SJSA1 (cell line): ENCODE results near the gene GAK. TPM values are rescaled to one million over a fixed set of nuclear protein-coding genes. Genes with fewer than 3 reads are reported as not detected.

Experiments used
- DNase-seq, 2 experiments: peaks; one replicate each; pipeline ENCODE4 v3.0.0-alpha.2; 2015 to 2020; ENCODE audit warnings: low spot score in 2 of 2, low read depth in 1 of 2
- H3K27ac ChIP-seq: fragments of 250-450 bp; sonication (Bioruptor Pico); 2 replicates; pipeline ENCODE4 v1.5.1; 2020; ENCODE audit warnings: mild to moderate bottlenecking, moderate library complexity
- H3K27me3 ChIP-seq: fragments of 250-450 bp; sonication (Bioruptor Pico); replicated peaks from 2 replicates; pipeline ENCODE4 v1.5.1; 2020; ENCODE audit warnings: mild to moderate bottlenecking, moderate library complexity
- H3K36me3 ChIP-seq: fragments of 250-450 bp; sonication (Bioruptor Pico); 2 replicates; pipeline ENCODE4 v1.5.1; 2020; ENCODE audit warnings: mild to moderate bottlenecking
- H3K4me1 ChIP-seq: fragments of 250-450 bp; sonication (Bioruptor Pico); replicated peaks from 2 replicates; pipeline ENCODE4 v1.6.1; 2021; ENCODE audit warnings: mild to moderate bottlenecking
- H3K4me3 ChIP-seq: fragments of 250-450 bp; sonication (Bioruptor Pico); 2 replicates; pipeline ENCODE4 v1.5.1; 2020; ENCODE audit warnings: mild to moderate bottlenecking
- H3K9me3 ChIP-seq: fragments of 250-450 bp; sonication (Bioruptor Pico); replicated peaks from 2 replicates; pipeline ENCODE4 v1.5.1; 2020; ENCODE audit warnings: mild to moderate bottlenecking
- total RNA-seq: library from RNA; depleted of rRNA; stranded (reverse); fragments of >200 nt; shearing (Covaris generic); gene quantifications from 2 replicates; pipeline ENCODE4 v1.2.3, GENCODE V29; 2014

GAK gene
- total RNA-seq, 1 experiment from 2014 or later, result 44.4 TPM

DNA sequence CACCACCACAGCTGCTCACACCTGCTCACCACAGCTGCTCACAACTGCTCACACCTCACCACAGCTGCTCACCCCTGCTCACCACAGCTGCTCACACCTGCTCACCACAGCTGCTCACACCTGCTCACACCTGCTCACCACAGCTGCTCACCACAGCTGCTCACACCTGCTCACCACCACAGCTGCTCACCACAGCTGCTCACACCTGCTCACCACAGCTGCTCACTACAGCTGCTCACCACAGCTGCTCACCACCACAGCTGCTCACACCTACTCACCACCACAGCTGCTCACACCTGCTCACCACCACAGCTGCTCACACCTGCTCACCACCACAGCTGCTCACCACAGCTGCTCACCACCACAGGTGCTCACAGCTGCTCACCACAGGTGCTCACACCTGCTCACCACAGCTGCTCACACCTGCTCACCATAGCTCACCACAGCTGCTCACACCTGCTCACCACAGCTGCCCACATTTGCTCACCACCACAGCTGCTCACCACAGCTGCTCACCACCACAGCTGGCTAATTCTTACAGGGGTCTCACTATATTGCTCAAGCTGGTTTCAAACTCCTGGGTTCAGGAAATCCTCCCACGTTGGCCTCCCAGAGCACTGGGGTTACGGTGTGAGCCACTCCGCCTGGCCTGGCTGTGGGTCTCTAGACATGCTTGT lies 75.8 kb downstream of the GAK start:
- no peaks in the 10 kb centered on the region for H3K9me3 ChIP-seq
- no peaks in the 10 kb centered on the region for H3K4me1 ChIP-seq
- no peaks in the 10 kb centered on the region for H3K36me3 ChIP-seq
- H3K4me3 ChIP-seq, result no peak overlapping the region
- no peak for DNase-seq
- H3K27ac ChIP-seq, result no peak overlapping the region
- no peaks in the 10 kb centered on the region for H3K27me3 ChIP-seq

DNA sequence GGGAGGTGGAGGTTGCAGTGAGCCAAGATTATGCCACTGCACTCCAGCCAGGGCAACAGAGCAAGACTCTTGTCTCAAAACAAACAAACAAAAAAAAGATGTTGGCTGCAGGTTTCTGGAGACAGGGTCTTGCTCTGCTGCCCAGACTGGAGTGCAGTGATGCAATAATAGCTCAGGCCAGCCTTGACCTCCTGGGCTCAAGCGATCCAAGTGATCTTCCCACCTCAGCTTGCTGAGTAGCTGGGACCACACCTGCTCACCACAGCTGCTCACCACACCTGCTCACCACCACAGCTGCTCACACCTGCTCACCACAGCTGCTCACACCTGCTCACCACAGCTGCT lies 76.3 kb downstream of the GAK start:
- Histone ChIP-seq H3K27me3 (no peaks in the 10 kb centered on the region), H3K4me3 (no peak overlapping the region), H3K4me1 (no peaks in the 10 kb centered on the region), H3K27ac (no peak overlapping the region), H3K36me3 (no peaks in the 10 kb centered on the region), H3K9me3 (no peaks in the 10 kb centered on the region)
- DNase-seq, result no peak

DNA sequence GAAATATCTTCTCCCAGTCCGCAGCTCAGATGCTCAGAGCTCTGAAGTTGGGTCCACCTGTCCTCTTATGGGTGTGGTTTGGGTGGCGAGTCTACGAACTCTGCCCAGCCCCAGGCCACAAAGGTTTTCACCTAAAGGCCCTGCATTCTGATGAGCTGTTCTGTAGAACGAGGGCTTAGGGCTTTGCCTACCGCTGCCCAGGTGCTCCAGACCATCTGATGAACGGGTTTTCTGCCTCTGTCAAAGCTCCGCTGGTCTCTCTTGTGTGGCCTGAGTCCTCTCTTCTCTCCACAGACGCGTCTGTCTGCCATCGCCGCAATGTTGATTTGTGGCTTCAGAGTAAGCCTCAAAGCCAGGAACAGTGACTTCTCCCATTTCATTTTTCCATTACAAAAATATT lies 77.8 kb downstream of the GAK start:
- Histone ChIP-seq H3K4me1 (no peaks in the 10 kb centered on the region), H3K27ac (no peak overlapping the region), H3K9me3 (no peaks in the 10 kb centered on the region), H3K36me3 (no peaks in the 10 kb centered on the region), H3K4me3 (no peak overlapping the region), H3K27me3 (no peaks in the 10 kb centered on the region)
- DNase-seq, result no peak

DNA sequence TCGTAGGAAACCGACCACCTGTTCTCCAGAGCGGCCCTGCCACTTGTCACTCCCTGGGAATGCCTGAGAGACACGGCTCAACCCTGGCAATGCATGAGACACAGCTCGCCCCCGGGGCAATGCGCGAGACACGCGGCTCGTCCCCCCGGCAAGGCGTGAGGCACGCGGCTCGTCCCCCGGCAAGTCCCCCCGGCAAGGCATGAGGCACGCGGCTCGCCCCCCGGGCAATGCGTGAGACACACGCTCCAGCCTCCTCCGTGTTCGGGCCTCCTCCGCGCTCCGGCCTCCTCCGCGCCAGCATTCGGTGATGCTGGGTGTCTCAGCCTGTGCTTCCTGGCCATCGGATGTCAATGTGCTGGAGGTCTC lies 78.7 kb downstream of the GAK start:
- no peak for DNase-seq
- Histone ChIP-seq H3K4me1 (no peaks in the 10 kb centered on the region), H3K4me3 (no peak overlapping the region), H3K9me3 (no peaks in the 10 kb centered on the region), H3K27ac (no peak overlapping the region), H3K36me3 (no peaks in the 10 kb centered on the region), H3K27me3 (no peaks in the 10 kb centered on the region)

DNA sequence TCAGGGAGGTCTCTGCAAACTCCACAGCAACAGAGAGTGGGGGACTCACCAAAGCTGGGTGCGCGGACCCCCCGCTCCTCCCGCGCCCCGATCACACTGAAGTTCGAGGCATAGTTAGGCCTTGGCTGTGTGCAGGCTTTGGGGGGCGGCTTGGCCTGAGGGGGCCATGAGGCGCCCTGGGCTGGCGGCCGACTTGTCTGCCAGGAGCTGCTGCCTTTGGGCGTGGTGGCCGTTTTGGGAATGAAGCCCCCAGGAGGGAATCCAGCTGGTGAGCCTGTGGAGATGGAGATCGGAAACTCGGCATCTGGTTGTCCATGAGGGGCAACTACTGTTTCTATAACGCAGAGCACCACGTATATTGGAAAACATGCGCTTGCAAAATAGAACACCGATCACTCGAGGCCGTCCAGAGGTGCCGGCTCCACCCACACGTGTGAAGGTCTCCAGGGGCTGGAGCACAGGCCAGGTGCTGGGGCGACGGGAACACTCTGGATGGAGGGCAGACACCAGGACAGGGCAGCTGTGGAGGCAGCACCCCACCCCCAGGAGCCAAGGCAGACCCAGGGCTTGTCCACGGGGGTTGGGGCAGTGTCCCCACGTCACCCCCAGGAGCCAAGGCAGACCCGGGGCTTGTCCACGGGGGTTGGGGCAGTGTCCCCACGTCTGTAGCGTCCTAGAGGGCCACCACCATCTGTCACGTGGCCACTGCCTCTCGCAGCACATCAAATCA lies 80.2 kb downstream of the GAK start:
- H3K27me3 ChIP-seq, result no peaks in the 10 kb centered on the region
- no peak for DNase-seq
- no peaks in the 10 kb centered on the region for H3K36me3 ChIP-seq
- no peak overlapping the region for H3K27ac ChIP-seq
- H3K4me1 ChIP-seq, result no peaks in the 10 kb centered on the region
- no peak overlapping the region for H3K4me3 ChIP-seq
- H3K9me3 ChIP-seq, result no peaks in the 10 kb centered on the region

DNA sequence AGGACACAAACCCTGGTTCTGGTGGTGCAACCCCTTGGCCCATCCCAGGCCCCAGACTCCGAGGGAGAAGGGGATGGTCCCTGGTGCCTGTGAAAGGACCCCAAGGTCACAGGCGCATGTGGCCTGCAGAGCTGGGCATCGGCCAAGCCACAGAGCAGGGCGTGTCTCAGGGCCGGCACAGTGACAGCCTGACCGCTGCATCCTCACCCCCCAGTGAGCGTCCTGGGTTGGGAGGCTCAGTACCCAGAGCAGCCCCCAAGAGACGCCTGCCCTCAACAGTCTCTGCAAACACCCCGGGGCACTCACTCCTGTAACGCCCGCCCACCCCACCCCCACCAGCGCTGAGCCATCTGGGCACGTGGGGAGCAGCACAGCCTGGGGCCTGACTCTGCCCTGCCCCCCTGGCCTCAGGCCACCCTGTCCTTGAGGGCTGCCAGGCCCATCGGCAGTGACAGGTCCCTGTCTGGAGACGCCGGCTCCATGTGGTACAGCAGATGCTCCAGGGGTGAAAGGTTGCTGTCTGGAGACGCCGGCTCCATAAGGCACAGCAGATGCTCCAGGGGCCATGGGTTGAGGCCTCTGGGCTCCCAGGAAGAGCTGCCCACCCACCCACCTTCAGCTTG lies 81.7 kb downstream of the GAK start:
- Histone ChIP-seq H3K36me3 (no peaks in the 10 kb centered on the region), H3K27ac (no peak overlapping the region), H3K4me3 (no peak overlapping the region), H3K9me3 (no peaks in the 10 kb centered on the region), H3K4me1 (no peaks in the 10 kb centered on the region), H3K27me3 (no peaks in the 10 kb centered on the region)
- DNase-seq, result no peak

DNA sequence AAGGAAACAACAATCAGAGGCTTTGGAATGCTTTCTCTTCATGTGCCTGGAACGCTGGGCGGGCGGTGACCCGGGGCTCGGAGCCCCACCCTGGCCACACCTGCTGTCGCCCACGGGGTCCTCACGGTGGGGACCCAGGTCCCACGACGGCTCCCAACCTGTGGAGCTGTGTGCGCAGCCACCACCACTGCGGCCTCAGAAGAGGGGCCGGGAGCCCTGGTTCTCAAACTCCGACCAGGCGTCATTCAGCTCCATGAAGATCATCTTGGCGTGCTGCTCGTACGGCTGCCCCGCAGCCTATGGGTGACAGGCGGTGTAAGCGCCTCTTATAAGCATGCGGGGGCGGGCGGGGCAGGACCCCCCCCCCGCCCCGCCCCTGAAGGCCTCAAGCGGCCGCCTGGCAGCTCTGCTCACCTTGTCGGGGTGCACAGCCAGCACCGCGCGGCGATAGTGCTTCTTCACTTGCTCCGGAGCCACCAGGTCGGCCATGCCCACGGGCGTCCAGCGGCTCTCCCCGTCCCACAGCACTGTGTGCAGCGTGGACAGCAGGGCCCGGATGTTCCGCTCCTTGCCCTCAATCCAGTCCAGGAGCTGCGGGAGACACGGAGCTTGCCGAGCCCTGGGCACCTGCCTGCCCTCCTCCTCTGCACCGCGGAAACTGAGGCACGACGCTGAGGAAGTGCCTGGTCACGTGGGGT lies 82.5 kb downstream of the GAK start:
- Histone ChIP-seq H3K9me3 (no peaks in the 10 kb centered on the region), H3K27me3 (no peaks in the 10 kb centered on the region), H3K36me3 (no peaks in the 10 kb centered on the region), H3K27ac (no peak overlapping the region), H3K4me1 (no peaks in the 10 kb centered on the region), H3K4me3 (no peak overlapping the region)
- DNase-seq, result no peak

DNA sequence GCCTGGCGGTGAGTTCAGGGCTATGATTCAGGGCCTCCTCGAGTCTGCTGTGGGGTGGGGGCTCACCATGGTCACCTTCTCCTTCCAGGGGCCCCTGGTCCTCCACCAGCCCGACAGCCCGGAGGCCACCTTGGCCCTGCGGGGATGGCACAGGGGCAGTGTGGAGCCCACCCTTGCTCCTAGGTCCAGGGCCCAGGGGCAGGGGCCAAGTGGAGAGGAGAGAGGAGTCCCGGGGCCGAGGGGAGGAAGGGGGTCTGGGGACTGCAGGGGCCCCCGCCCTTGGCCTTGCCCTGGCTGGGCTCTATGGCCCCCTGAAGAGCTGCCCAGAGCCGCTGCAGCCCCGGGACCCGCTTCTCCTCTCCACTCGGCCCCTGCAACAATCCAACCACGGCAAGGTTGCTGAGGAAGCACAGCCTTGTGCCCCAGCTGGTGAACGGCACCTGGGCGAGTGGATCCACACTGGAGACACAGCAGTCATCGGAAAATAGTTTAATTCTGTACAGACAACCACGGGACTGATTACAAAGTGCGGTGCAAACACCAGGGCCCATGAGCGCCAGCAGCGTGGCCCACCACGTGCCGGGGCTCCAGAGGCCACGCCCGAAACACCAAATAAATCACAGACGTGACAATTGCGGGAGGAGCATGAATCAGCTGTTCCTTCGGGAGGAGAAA lies 83.2 kb downstream of the GAK start:
- Histone ChIP-seq H3K4me1 (no peaks in the 10 kb centered on the region), H3K27me3 (no peaks in the 10 kb centered on the region), H3K4me3 (no peak overlapping the region), H3K36me3 (no peaks in the 10 kb centered on the region), H3K27ac (no peak overlapping the region), H3K9me3 (no peaks in the 10 kb centered on the region)
- no peak for DNase-seq

DNA sequence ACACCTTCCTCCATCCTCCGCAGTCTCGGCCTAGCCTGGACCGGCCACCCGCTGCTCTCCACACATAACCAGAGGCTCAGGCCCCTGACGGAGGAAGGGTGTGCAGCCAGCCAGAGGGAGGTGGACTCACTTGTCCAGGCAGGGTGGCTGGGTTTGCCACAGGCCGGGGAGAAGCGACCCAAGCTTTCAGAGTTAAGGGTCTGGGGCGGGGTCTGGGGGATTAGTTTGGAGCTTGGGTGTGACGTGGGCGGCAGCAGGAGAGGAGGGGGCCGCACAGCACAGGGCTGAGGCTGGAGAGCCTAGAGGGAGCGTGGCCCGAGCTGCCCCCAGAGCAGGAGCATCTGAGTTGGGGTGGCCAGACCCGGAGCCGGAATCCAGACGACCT lies 83.8 kb downstream of the GAK start:
- Histone ChIP-seq H3K27ac (no peak overlapping the region), H3K4me1 (no peaks in the 10 kb centered on the region), H3K27me3 (no peaks in the 10 kb centered on the region), H3K36me3 (no peaks in the 10 kb centered on the region), H3K9me3 (no peaks in the 10 kb centered on the region), H3K4me3 (no peak overlapping the region)
- DNase-seq, result no peak

DNA sequence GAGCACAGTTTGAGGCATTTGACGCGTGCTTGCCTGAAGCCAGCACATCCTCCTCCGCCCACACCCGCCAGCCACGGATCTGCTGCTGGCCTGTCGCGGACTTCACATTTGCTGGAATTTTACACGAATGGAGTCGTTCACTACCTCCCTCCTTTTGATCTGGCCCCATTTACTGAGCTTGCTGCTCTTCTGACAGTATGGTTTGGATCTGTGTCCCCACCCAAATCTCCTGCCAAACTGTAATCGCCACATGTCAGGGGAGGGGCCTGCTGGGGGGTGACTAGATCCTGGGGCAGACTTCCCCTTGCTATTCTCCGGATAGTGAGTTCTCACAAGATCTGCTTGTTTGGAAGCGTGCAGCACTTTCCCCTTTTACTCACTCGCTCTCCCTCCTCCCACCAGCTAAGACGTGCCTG lies 86.3 kb downstream of the GAK start:
- Histone ChIP-seq H3K9me3 (no peaks in the 10 kb centered on the region), H3K4me3 (no peak overlapping the region), H3K27me3 (no peaks in the 10 kb centered on the region), H3K36me3 (no peaks in the 10 kb centered on the region), H3K27ac (no peak overlapping the region), H3K4me1 (no peaks in the 10 kb centered on the region)
- no peak for DNase-seq

DNA sequence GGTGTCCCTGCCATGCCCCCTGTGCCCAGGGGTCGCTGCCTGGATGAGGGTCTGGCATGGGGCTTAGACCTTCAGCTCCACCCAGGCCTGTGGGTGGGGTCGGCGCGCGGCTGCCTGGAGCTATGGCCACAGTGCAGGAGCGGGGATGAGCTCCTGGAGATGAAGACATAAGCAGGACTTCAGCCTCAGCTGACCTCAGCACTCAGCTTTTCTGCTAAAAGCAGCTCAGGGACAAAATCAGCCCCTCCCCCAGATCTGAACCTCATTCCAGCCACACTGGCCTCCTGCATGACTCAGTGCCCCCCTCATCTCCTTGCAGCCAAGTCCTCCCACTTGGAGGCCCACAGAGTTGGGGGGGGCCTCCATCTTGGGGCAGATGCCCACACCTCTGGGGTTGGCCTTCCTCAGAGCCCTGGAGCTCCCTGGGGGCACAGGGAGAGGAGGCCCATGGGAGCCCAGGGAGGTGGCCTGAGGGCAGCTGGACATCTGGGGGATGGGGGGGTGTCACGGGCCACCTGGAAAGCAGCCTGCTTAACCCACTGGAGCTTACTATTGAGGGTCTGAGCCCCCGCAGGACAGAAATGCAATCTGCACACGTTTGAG lies 86.8 kb downstream of the GAK start:
- no peak overlapping the region for H3K4me3 ChIP-seq
- H3K27me3 ChIP-seq, result no peaks in the 10 kb centered on the region
- no peaks in the 10 kb centered on the region for H3K9me3 ChIP-seq
- H3K4me1 ChIP-seq, result no peaks in the 10 kb centered on the region
- H3K27ac ChIP-seq, result no peak overlapping the region
- no peaks in the 10 kb centered on the region for H3K36me3 ChIP-seq
- DNase-seq, result no peak

DNA sequence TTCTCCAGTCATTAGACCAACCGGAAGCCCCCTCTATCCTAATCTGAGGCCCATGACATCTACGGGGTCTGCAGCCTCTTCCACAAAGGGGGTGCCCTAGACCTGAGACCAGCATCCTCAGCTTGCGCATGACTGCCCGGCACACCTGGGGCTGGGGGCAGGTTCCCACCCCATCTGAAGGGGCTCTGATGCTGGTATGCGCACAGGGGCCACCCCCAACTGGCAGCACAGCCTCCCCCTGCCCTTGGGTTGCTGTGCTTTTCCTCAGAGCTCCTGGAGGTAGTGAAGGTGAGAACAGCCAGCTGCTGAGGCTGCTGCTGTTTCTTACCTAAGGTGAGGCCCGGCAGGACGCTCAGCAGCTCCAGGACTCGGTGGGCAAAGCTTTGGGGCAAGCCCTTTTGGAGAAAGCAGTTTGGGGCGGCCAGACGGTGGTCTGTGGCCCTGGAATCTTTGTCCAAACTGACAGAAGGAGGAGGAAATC lies 87.3 kb downstream of the GAK start:
- no peak overlapping the region for H3K27ac ChIP-seq
- H3K4me1 ChIP-seq, result no peaks in the 10 kb centered on the region
- H3K4me3 ChIP-seq, result no peak overlapping the region
- no peaks in the 10 kb centered on the region for H3K9me3 ChIP-seq
- no peak for DNase-seq
- no peaks in the 10 kb centered on the region for H3K36me3 ChIP-seq
- H3K27me3 ChIP-seq, result no peaks in the 10 kb centered on the region

DNA sequence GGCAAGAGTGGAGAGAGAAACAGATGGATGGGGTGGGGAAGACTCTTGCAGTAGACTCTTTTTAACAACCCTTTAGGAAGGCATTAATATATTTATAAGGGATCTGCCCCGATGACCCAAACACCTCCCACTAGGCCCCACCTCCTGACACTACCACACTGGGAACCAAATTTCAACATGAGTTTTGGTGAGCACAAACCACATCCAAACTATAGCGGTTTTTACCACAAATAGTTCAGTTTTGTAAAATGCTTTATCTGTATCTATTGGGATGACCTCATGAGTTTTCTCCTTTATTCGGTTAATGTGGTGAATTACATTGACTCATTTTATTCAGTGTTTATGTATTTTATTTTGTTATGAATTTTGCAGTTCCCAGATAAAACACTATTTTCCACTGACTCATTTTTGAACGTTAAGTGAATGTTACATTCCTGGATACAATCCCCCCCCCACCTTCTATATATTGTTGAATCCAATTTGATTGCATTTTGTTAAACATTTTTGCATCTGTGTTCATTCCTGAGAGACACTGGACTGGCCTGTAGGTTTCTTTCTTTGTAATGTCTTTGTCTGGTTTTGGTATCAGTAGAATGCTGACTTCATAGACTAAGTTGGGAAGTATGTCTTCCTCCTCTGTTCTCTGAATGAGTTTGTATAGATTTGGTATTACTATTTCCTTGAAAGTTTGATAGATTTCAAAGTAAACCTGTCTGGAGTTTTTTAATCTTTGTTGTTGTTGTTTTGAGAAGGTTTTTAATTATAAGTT lies 92.3 kb downstream of the GAK start:
- H3K4me3 ChIP-seq, result no peak overlapping the region
- no peak overlapping the region for H3K27ac ChIP-seq
- no peak for DNase-seq
- H3K27me3 ChIP-seq, result no peaks in the 10 kb centered on the region
- H3K4me1 ChIP-seq, result no peaks in the 10 kb centered on the region
- H3K36me3 ChIP-seq, result no peaks in the 10 kb centered on the region
- no peaks in the 10 kb centered on the region for H3K9me3 ChIP-seq
